H9 (cell line): ENCODE results near the gene CATSPER1. TPM values are rescaled to one million over a fixed set of nuclear protein-coding genes. Genes with fewer than 3 reads are reported as not detected.

ENCODE experiments used
- DNase-seq: peaks from one replicate; pipeline ENCODE4 v3.0.0-alpha.2; 2017
- H2AFZ ChIP-seq: one replicate; pipeline ENCODE4 v1.6.1; 2013; ENCODE audit warnings: mild to moderate bottlenecking, low read length, control low read depth, moderate library complexity
- H2AK5ac ChIP-seq: 2 replicates; pipeline ENCODE4 v1.6.1; 2013; ENCODE audit warnings: low read length, control low read depth, mixed read lengths; ENCODE audit not compliant: insufficient read length
- H2BK120ac ChIP-seq: one replicate; pipeline ENCODE4 v1.6.1; 2013; ENCODE audit warnings: low read depth, mild to moderate bottlenecking, low read length, control low read depth, inconsistent platforms; ENCODE audit not compliant: poor library complexity, severe bottlenecking
- H2BK12ac ChIP-seq: 2 replicates; pipeline ENCODE4 v1.6.1; 2013; ENCODE audit warnings: low read length, control low read depth, mixed read lengths, low read depth; ENCODE audit not compliant: insufficient read length
- H2BK15ac ChIP-seq: 2 replicates; pipeline ENCODE4 v1.6.1; 2013; ENCODE audit warnings: low read depth, low read length, control low read depth
- H2BK20ac ChIP-seq: one replicate; pipeline ENCODE4 v1.6.1; 2013; ENCODE audit warnings: low read depth, mild to moderate bottlenecking, low read length, control low read depth, inconsistent platforms; ENCODE audit not compliant: poor library complexity, severe bottlenecking
- H2BK5ac ChIP-seq: 2 replicates; pipeline ENCODE4 v1.6.1; 2013; ENCODE audit warnings: low read length, control low read depth, mixed read lengths; ENCODE audit not compliant: insufficient read length
- H3K14ac ChIP-seq: 2 replicates; pipeline ENCODE4 v1.6.1; 2013; ENCODE audit warnings: low read length, control low read depth; ENCODE audit not compliant: insufficient read depth
- H3K18ac ChIP-seq: 2 replicates; pipeline ENCODE4 v1.6.1; 2013; ENCODE audit warnings: low read depth, mild to moderate bottlenecking, mixed read lengths, low read length, control low read depth; ENCODE audit not compliant: insufficient read length
- H3K23ac ChIP-seq: 2 replicates; pipeline ENCODE4 v1.6.1; 2013; ENCODE audit warnings: low read length, control low read depth, mixed read lengths, low read depth; ENCODE audit not compliant: insufficient read length
- H3K23me2 ChIP-seq: 2 replicates; pipeline ENCODE4 v1.6.1; 2013; ENCODE audit warnings: low read depth, mild to moderate bottlenecking, mixed read lengths, low read length, control low read depth; ENCODE audit not compliant: insufficient read length, poor library complexity, severe bottlenecking
- H3K27ac ChIP-seq: 2 replicates; pipeline ENCODE4 v1.5.1; 2013; ENCODE audit warnings: low read length, control low read depth, mixed read lengths, low read depth; ENCODE audit not compliant: insufficient read length
- H3K27me3 ChIP-seq: 2 replicates; pipeline ENCODE4 v1.6.1; 2013; ENCODE audit warnings: low read length, control low read depth, inconsistent platforms; ENCODE audit not compliant: insufficient read depth
- H3K4ac ChIP-seq: 2 replicates; pipeline ENCODE4 v1.6.1; 2013; ENCODE audit warnings: low read depth, mild to moderate bottlenecking, control low read depth, inconsistent platforms, low read length, moderate library complexity
- H3K4me1 ChIP-seq: 2 replicates; pipeline ENCODE4 v1.6.1; 2013; ENCODE audit warnings: low read length, control low read depth, inconsistent platforms; ENCODE audit not compliant: insufficient read depth
- H3K4me2 ChIP-seq: 2 replicates; pipeline ENCODE4 v1.6.1; 2013; ENCODE audit warnings: low read length, control low read depth, mixed read lengths; ENCODE audit not compliant: insufficient read length, insufficient read depth
- H3K56ac ChIP-seq: 2 replicates; pipeline ENCODE4 v1.6.1; 2013; ENCODE audit warnings: low read depth, mild to moderate bottlenecking, mixed read lengths, low read length, control low read depth; ENCODE audit not compliant: insufficient read length
- H3K79me1 ChIP-seq: 2 replicates; pipeline ENCODE4 v1.6.1; 2013; ENCODE audit warnings: low read depth, mild to moderate bottlenecking, moderate library complexity, low read length, control low read depth, inconsistent platforms; ENCODE audit not compliant: insufficient read depth, poor library complexity, severe bottlenecking
- H3K79me2 ChIP-seq: 2 replicates; pipeline ENCODE4 v1.6.1; 2013; ENCODE audit warnings: low read length, control low read depth, inconsistent platforms; ENCODE audit not compliant: insufficient read depth
- H3K9ac ChIP-seq: 2 replicates; pipeline ENCODE4 v1.6.1; 2013; ENCODE audit warnings: low read length, control low read depth, mixed read lengths; ENCODE audit not compliant: insufficient read length; ENCODE audit errors: extremely low read depth
- H3K9me3 ChIP-seq: one replicate; pipeline ENCODE4 v1.6.1; 2013; ENCODE audit warnings: low read depth, low read length, inconsistent platforms; ENCODE audit not compliant: control insufficient read depth
- H3T11ph ChIP-seq: one replicate; pipeline ENCODE4 v1.6.1; 2013; ENCODE audit warnings: mild to moderate bottlenecking, low read length, control low read depth, inconsistent platforms
- H4K20me1 ChIP-seq: one replicate; pipeline ENCODE4 v1.6.1; 2013; ENCODE audit not compliant: control insufficient read depth, insufficient read length, insufficient read depth
- H4K5ac ChIP-seq: 2 replicates; pipeline ENCODE4 v1.6.1; 2013; ENCODE audit warnings: low read depth, mild to moderate bottlenecking, mixed read lengths, low read length, control low read depth; ENCODE audit not compliant: insufficient read length
- H4K8ac ChIP-seq: replicated peaks from 2 replicates; pipeline ENCODE4 v1.6.1; 2013; ENCODE audit warnings: low read length, control low read depth, mixed read lengths, low read depth; ENCODE audit not compliant: insufficient read length
- H4K91ac ChIP-seq: 2 replicates; pipeline ENCODE4 v1.6.1; 2013; ENCODE audit warnings: low read depth, mild to moderate bottlenecking, moderate library complexity, mixed read lengths, low read length, control low read depth; ENCODE audit not compliant: insufficient read length
- H3K27ac Mint-ChIP-seq, 3 experiments: 2 replicates in 2 of 3; 3 replicates in 1 of 3; pipeline ENCODE4 v1.8.0; 2020 to 2021; ENCODE audit warnings: mixed read lengths in 3 of 3, mild to moderate bottlenecking in 1 of 3, moderate library complexity in 1 of 3
- H3K27me3 Mint-ChIP-seq: 2 replicates; pipeline ENCODE4 v1.8.0; 2021; ENCODE audit warnings: low read depth, mild to moderate bottlenecking, moderate library complexity, mixed read lengths
- H3K36me3 Mint-ChIP-seq, 3 experiments: 2 replicates in 2 of 3; 3 replicates in 1 of 3; pipeline ENCODE4 v1.8.0; 2020 to 2021; ENCODE audit warnings: low read depth in 3 of 3, mixed read lengths in 3 of 3; ENCODE audit not compliant: insufficient read depth in 1 of 3
- H3K4me1 Mint-ChIP-seq, 2 experiments: 2 replicates each; pipeline ENCODE4 v1.8.0; 2020; ENCODE audit warnings: mixed read lengths in 2 of 2
- H3K4me3 Mint-ChIP-seq, 2 experiments: 2 replicates in 1 of 2; 3 replicates in 1 of 2; pipeline ENCODE4 v1.8.0; 2020 to 2021; ENCODE audit warnings: mild to moderate bottlenecking in 2 of 2, mixed read lengths in 2 of 2, moderate library complexity in 1 of 2
- H3K9me3 Mint-ChIP-seq, 2 experiments: 2 replicates in 1 of 2; 3 replicates in 1 of 2; pipeline ENCODE4 v1.8.0; 2020; ENCODE audit warnings: mild to moderate bottlenecking in 2 of 2, mixed read lengths in 2 of 2, moderate library complexity in 1 of 2
- CTCF ChIP-seq: fragments of 200-600 bp; sonication (generic); conservative IDR thresholded peaks from 3 replicates; pipeline ENCODE4 v1.8.0; 2021; ENCODE audit warnings: antibody characterized with exemption, mild to moderate bottlenecking
- WGBS: extraction: QIAGEN DNeasy Blood & Tissue Kit; methylation state at CpG from one replicate; pipeline ENCODE4 v1.1.7; 2013; ENCODE audit warnings: missing lambda C conversion rate, low lambda C conversion rate, mixed read lengths; ENCODE audit not compliant: insufficient read length; ENCODE audit errors: extremely low coverage; 5-methylcytosine and 5-hydroxymethylcytosine counted together
- total RNA-seq: library from RNA; stranded (reverse); gene quantifications from 2 replicates; pipeline ENCODE4 v1.2.1, GENCODE V29; 2021

CATSPER1 gene
- total RNA-seq, 1 experiment from 2014 or later = not detected

GRCh38 chr11:65972116-65972515 is 54.2 kb downstream of the CATSPER1 start:
- H2AK5ac ChIP-seq = no peak overlapping the region
- no peak overlapping the region for H3K56ac ChIP-seq
- no peaks in the 10 kb centered on the region for H3K9me3 ChIP-seq
- H4K8ac ChIP-seq = no peak overlapping the region
- no peak overlapping the region for H4K5ac ChIP-seq
- H3K14ac ChIP-seq = no peak overlapping the region
- H3T11ph ChIP-seq = no peak overlapping the region
- H3K27ac Mint-ChIP-seq = no peak overlapping the region; a peak in 1 of 7 replicates
- H2AFZ ChIP-seq = no peak overlapping the region
- H3K4me2 ChIP-seq = no peak overlapping the region
- TF ChIP-seq CTCF = no peak
- H3K4me3 Mint-ChIP-seq = no peak overlapping the region
- H3K79me1 ChIP-seq = no peaks in the 10 kb centered on the region
- no peaks in the 10 kb centered on the region for H3K9me3 Mint-ChIP-seq
- no peak overlapping the region for H2BK12ac ChIP-seq
- no peak overlapping the region for H2BK120ac ChIP-seq
- no peak overlapping the region for H3K18ac ChIP-seq
- H4K91ac ChIP-seq = no peak overlapping the region
- no peaks in the 10 kb centered on the region for H4K20me1 ChIP-seq
- H3K4me1 Mint-ChIP-seq = peaks cover 5 to 6% of the 10 kb centered on the region in 2 experiments
- no CpG with 5 or more reads among the region's 8 CpGs for WGBS
- H3K9ac ChIP-seq = no peak overlapping the region
- no peaks in the 10 kb centered on the region for H3K27me3 Mint-ChIP-seq
- H3K23me2 ChIP-seq = no peaks in the 10 kb centered on the region
- no peak overlapping the region for H3K23ac ChIP-seq
- DNase-seq = no peak
- H2BK15ac ChIP-seq = no peak overlapping the region
- no peaks in the 10 kb centered on the region for H3K79me2 ChIP-seq
- no peaks in the 10 kb centered on the region for H3K4me1 ChIP-seq
- peaks cover 44 to 73% (median 72%) of the 10 kb centered on the region in 3 experiments for H3K36me3 Mint-ChIP-seq
- H3K27ac ChIP-seq = no peak overlapping the region
- H3K4ac ChIP-seq = no peak overlapping the region
- no peaks in the 10 kb centered on the region for H3K27me3 ChIP-seq
- H2BK20ac ChIP-seq = no peak overlapping the region
- H2BK5ac ChIP-seq = no peak overlapping the region
